HG02623 (cell line): ENCODE results near the gene SLC39A3.

Experiments used
- ATAC-seq: cut with Tn5 transposase; IDR thresholded peaks from one replicate; pipeline ENCODE4 v1.9.1; 2021; ENCODE audit warnings: moderate library complexity; ENCODE audit not compliant: unreplicated experiment

SLC39A3 gene

DNA sequence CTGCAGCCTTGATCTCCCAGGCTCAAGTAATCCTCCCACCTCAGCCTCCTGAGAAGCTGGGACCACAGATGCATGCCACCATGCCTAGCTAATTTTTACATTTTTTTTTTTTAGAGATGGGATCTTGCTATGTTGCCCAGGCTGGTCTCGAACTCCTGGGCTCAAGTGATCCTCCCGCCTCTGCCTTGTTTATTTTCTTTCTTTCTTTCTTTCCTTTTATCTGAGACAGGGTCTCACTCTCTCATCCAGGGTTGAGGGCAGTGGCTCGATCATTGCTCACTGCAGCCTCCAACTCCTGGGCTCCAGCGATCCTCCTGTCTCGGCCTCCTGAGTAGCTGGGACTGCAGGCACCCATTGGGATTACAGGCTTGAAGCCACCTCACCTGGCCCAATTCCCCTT lies 33.6 kb downstream of the SLC39A3 start:
- no peak for ATAC-seq

DNA sequence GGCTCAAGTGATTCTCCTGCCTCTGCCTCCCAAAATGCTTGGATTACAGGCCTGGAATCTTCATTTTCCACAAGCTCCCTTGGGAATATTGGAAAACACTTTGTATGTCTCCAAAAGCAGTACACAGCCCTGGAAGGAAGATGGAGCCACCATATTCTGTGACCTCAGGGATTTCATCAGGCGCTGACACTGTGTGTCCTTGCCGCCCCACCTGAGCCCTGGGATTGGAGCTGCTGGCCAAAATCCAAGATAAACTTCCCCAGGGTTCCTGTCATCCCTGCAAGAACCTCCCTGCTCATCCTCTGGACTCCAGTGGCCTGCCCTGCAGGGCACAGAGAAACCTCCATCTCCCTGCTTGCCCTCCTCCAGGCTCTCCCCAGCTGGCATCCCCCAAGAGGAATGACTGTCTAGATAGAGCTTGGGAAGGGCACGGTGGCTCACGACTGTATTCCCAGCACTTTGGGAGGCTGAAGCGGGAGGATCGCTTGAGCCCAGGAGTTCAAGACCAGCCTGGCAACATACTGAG lies 36.1 kb downstream of the SLC39A3 start:
- ATAC-seq, result no peak

DNA sequence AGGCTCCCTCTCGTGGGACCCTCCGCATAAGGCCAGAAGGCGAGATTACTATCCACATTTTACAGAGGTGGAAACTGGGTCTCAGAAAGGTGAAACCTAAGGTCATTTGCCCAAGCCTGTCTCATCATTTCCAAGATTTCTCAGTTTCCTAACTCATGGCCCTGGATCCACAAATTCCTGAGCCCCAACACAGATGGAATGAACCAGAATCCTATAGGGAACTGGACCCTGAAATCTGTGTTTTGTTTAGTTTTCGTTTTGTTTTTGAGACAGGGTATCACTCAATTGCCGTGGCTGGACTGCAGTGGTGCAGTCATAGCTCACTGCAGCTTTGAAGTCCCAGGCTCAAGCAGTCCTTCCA lies 36.8 kb downstream of the SLC39A3 start:
- no peak for ATAC-seq

DNA sequence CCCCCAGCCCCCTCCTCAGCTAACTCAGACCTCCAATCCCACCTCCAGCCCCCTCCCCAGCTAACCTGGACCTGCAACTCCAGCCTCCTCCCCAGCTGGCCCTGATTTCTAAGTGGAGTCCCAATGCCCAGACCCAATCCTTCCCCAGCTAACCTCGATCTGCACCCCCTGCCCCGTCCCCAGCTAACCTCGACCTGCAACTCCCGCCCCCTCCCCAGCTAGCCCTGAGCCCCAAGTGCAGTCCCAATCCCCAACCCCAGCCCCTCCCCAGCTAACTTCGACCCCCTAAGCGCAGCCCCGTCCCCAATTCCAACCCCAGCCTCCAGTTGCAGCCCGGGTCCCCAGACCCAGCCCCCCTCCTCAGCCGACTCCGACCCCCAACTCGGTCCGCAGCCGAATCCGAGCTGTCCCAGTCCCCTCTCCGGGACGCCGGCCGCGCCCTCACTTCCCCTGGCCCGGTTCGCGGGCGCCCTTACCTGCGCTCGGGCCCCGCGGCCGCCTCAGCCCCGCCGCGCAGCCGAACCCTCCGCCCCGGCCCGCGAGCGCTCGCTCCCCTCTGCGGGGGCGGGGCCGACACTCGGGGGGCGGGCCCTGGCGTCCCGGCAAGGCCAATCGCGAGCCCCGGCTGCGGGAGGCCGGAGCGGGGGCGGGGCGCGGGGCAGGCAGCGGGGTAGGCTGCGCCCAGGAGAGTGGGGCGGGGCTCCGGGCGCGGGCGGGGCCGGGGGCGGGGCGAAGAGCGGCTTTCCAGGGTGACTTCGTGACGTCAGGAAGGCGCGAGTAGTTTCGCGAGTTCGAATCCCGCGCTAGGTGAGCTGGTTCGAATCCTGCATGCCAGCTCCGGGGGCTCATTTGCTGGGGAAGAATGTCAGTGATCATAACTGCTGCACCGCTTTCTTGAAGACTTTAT lies 37.4 kb downstream of the SLC39A3 start, which contains the start of gene GNG7:
Gene GNG7 (minus strand): TSS at position 525 of the 907 bp plus-strand sequence. CDS start 182,006 bp downstream, outside the sequence.
- peak; percentile 73 for ATAC-seq

DNA sequence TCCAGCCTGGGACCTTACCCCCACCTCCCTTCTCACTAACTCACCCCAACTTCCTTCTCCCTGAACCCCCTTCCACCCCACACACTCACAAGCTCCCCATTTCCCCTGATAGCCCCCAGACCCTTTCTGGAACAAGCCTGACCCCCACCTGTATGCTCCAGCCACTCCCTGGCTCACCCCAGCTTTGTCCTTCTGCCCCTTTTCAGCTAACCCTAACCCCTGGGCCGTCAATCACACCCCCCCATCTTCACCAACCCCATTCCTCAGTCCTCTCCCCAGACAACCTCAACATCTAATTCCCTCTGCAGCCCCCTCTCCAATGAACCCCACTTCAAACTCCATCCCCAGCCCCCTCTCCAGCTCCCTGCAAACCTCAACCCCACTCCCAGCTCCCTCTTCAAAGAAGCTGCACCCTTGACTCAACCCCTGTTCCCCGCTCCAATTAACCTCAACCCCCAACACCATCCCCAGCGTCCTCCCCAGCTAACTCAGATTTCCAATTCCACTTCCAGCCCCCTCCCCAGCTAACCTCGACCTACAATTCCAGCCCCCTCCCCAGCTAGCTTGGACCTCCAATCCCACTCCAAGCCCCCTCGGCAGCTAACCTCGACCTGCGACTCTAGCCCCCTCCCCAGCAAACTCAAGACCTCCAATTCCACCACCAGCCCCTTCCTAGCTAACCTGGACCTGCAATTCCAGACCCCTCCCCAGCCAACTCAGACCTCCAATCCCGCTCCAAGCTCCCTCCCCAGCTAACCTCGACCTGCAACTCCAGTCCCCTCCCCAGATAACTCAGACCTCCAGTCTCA lies 38.3 kb downstream of the SLC39A3 start:
- no peak for ATAC-seq

DNA sequence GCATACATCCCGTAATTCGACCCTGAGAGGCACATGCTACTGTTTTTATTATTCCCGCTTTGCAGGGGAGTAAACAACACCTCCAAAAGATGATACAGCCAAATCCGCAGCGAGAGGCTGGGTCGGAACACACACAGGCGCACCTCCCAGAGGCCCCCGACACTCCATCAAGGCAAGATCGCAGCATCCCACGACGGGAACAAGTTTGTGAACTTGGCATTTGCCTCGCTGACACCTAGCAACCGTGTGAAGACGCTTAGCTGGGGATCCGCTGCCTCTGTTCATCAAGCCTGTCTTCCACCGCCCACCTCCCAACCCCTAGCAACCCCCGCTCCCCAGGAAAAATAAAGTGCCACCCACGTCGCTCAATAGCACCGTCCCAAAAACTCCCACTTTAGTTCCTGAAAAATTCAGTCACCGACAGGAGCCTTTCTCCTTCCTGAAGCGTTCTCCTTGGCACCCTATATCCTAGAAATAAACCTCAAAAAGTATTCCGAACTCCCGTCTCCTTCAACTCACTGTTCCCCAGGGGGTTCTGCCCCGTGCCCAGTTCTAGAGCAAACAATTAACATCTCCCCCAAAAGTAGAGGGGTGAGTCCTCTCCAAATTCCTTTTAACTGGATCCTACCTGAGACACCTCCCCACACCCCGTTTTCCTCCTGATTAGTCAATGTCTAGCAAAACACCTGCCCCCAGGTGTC lies 39.0 kb downstream of the SLC39A3 start:
- ATAC-seq, result no peak

DNA sequence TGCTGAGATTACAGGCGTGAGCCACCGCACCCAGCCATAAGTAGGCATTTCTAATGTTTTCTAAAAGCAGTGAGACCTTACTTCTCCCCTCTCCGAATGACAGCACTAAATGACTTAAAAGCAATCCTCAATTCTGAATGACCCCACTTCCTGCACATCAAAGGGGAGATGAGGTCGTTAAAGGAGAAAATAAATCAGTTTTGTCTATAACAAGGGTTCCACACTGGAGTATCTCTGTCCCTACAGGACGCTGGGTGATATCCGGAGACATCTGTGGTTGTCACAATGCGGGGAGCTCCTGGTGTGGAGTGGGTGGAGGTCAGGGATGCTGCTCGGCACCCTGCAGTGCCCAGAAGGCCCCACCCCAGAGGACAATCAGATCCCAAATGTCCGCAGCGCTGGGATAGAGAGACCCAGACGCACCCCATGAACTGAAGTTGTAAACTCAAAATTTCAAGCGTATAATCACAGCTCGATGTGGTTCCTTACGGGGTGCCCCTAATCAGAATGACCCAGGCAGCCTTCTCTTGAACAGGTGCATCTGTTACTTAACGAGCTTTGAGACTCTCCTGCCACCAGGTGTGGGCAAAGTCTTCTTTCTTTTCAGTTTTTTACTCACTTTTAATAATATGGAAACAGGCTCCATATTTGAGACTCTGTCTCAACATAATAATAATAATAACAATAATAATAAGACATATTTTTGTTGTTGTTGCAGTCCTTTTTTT lies 40.2 kb downstream of the SLC39A3 start:
- no peak for ATAC-seq

DNA sequence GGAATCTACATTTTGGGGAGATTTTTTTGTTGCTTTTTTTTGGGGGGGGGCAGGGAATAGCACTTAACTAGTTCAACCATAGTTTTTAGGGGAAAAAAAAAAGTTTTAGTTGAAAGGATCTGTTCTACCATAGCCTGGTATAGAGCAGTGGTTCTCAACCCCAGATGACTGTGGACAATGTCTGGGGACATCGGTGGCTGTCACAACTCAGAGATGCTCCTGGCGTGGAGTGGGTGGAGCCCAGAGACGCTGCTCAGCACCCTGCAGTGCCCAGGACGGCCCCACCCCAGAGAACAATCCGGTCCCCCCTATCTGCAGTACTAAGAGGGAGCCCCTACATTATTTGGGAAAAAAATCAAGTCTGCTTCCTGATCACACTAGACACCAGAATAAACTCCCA lies 45.6 kb downstream of the SLC39A3 start:
- no peak for ATAC-seq

DNA sequence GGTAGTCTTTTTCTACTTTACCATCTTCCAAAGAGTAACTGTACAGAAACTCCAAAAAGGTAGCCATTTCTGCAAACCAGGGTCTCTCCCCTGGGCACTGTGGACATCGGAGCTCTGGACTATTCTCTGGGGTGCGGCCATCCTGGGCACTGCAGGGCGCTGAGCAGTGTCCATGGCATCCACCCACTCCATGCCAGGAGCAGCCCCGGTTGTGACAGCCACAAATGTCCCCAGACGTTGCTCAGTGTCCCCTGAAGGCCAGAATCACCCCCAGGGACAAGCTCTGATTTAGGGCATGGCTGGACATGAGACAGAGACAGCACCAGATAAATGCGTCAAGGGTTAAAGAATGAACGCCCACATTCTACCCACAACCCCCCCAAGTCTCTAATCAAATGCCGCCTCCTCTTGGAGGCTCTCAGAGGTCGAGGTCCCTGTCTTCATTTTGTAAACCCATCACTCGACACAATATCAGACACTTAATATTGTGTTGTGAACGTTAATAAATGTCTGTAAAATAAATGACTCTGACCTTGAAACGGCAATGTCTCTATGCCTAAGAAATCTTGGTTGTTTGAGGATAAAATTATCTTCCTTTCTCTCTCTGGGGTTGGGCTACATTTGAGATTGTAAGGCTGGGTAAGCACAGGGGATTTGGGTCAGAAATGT lies 46.2 kb downstream of the SLC39A3 start:
- no peak for ATAC-seq

DNA sequence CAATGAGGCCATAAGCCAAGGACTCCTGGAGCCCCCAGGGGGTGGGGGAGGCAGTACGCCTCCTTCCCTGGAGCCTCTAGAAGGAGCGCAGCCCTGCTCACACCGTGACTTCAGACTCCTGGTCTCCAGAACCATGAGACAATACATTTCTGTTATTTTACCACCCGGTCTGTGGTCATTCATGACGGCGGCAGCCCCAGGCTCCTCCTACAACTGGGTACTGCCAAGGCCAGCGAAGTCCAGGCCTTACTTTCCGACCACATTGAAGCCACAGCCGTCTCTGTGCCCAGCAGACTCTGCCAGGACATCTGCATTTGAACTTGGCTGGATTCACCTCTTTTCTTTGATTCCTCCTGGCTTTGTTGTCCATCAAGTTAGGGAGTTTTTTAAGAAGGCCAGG lies 47.9 kb downstream of the SLC39A3 start:
- ATAC-seq, result no peak

DNA sequence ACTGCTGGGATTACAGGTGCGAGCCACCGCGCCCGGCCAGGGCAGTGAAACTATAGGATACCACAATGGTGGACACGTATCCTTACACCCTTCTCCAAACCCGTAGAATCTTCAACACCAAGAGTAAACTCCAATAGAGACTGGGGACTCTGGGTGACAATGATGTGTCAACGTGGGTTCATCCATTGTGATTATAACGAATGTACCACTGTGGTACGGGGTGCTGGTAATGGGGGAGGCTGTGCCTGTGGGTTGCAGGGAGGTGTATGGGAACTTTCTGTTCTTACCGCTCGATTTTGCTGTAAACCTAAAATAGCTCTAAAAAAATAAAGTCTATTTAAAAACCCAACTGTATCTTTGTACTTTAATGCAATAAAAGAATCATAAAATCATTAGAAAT lies 49.0 kb downstream of the SLC39A3 start:
- no peak for ATAC-seq

DNA sequence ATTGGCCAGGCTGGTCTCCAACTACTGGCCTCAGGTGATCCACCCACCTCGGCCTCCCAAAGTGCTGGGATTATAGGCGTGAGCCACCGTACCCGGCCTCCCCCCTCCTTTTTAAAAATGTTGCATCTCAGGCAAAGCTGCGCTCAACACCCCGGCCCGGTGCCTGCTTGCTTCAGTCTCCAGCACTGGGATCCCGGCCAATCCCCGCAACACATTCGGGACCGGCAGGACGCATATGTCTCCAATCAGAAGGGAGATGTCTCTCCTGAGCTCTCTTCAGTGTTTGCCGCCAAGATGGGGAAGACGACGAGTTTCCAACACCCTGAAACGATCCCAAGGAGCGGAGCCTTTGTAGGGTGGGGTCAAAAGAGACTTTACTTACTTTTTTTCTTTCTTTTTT lies 53.5 kb downstream of the SLC39A3 start:
- ATAC-seq, result no peak

DNA sequence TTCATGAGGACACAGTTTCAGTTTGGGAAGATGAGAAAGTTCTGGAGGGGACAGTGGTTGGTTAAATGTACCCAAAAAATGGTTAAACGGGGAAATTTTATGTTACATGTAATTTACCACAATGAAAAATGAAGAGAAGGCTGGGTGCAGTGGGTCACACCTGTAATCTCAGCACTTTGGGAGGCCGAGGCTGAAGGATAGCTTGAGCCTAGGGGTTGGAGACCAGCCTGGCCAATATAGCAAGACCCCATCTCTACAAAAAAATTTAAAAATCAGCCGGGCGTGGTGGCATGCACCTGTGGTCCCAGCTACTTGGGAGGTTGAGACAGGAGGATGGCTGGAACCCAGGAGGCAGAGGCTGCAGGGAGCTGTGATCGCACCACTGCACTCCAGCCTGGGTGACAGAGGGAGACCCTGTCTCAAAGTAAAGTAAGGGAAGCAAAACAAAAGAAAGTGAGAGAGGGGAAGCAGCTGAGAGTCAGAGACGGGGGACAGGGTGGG lies 54.6 kb downstream of the SLC39A3 start:
- ATAC-seq, result no peak

DNA sequence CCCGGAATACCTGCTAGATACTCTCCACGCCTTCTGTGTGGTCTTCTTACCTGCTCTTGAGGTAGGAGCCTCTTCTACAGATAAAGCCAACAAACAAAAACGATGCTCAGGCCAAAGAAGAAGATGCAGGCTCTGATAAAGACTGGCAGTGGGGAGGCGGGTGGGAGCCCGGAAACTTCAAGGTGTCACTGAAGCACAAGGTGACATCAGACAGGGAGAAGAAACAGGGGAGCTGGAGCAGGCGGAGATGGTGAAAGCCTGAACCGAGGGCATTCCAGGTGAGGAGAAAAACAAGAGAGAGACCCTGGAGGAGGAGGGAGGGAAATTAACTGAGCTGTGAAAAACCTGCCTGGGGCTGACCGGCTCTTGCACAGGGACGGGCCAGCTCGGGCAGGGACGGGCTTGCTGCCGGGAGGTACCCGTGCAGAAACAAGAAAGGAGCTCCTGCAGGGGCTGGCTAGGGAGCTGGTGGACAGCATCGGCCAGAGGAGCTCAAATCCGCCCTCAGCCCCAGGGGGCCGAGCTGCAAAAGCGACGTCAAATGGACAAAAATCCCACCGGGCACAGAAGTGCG lies 56.3 kb downstream of the SLC39A3 start:
- ATAC-seq, result no peak
